Stimulated activated CD8-positive, alpha-beta memory T cell treated with anti-CD3 and anti-CD28 coated beads, Interleukin-15, amount 100 ng/mL, for 24 hours (primary cell): ENCODE measurements around the gene JAG2.

ENCODE experiments used
- DNase-seq: peaks from one replicate; pipeline ENCODE4 v3.0.0-alpha.2; 2020; ENCODE audit warnings: low read depth

The JAG2 gene

DNA sequence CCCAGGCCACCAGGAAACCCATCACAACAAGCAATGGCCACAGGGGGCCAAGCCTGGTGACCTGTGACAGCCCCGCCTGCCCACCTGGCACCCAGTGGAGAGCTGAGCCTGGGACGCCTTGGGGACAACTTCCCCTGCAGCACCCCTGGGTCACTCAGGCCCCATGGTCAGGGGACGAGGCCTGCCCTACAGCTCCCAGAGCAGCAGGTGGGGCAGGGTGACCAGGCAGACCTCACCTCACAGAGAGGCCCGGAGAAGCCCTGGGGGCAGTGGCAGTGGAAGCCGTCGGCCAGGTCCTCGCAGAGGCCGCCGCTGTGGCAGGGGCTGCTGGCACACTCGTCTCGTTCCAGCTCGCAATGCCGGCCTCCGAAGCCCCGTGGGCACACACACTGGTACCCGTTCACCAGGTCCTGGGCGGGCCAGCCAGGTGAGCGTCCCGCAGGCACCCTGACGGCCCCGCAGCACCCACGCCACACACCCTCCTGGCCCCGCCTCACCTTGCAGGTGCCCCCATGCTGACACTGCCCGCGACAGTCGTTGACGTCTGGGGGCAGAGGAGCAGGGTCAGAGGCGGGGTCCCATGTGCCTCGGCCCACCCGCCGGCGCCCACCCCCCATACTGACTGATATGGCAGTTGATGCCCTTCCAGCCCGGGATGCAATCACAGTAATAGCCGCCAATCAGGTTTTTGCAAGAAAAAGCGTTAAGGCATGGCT lies 18.1 kb downstream of the JAG2 start:
- DNase-seq, result no peak

DNA sequence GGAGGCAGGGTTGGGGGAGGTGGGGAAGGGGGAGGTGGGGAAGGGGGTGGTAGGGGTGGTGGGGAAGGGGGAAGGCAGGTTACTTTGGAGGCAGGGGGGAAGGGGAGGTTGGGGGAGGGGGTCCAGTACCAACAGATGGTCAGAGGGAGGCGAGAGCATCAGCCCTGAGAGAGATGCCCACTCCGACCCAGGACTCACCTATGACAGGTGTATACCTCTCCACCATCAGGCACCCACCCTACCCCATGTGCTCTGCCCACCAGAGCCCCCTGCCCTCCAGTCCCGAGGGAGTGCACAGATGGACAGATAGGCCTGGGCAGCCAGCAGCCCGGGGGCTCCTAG lies 18.6 kb downstream of the JAG2 start:
- no peak for DNase-seq

DNA sequence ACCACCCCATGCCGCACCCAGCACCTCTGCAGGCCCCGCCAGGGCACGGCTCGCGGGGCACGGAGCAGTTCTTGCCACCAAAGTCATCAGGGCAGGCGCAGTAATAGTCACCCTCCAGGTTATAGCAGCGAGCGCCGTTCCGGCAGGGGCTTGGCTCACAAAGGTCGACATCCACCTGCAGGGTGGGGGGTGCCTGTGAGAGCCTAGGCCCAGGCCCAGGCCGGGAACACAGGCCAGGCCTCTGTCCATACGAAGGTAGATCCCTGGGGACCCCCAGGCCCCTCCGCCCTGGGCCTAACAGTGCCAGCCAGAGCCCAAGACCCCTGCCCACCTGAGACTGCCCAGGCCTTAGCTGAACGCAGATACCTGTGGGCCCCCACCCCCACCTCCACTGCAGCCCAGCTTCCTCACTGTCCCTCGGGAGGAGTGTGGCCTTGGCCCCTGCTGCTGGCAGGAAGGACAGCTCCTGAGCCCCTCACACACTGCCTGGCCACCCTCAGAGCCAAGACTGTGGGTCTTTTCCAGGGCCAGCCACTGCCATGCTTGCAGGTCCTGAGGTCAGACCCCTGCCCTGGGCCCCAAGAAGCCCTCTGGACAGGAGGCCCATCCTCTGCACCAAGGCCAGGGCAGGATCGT lies 19.3 kb downstream of the JAG2 start:
- no peak for DNase-seq

DNA sequence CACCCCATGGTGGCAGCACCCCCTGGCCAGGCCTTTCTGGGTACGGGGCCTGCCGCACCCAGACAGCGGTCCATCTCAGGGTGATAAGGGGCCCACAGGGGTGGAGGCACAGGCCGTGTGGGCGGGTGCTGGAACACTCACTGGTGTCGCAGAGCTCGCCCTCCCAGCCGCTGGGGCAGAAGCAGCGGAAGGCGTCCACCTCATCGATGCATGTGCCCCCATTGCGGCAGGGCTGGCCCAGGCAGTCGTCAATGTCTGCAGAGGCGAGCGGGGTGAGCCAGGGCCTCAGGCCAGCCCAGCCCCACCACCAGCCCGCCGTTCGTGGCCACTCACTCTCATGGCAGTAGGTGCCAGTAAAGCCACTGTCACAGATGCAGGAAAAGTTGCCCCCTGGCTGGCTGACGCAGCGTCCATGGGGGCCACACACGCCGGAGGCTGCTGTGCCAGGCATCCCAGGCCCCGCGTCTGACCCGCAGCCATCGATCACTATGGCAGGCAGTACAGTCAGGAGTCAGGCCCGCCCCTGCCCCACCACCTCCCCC lies 19.9 kb downstream of the JAG2 start:
- no peak for DNase-seq

DNA sequence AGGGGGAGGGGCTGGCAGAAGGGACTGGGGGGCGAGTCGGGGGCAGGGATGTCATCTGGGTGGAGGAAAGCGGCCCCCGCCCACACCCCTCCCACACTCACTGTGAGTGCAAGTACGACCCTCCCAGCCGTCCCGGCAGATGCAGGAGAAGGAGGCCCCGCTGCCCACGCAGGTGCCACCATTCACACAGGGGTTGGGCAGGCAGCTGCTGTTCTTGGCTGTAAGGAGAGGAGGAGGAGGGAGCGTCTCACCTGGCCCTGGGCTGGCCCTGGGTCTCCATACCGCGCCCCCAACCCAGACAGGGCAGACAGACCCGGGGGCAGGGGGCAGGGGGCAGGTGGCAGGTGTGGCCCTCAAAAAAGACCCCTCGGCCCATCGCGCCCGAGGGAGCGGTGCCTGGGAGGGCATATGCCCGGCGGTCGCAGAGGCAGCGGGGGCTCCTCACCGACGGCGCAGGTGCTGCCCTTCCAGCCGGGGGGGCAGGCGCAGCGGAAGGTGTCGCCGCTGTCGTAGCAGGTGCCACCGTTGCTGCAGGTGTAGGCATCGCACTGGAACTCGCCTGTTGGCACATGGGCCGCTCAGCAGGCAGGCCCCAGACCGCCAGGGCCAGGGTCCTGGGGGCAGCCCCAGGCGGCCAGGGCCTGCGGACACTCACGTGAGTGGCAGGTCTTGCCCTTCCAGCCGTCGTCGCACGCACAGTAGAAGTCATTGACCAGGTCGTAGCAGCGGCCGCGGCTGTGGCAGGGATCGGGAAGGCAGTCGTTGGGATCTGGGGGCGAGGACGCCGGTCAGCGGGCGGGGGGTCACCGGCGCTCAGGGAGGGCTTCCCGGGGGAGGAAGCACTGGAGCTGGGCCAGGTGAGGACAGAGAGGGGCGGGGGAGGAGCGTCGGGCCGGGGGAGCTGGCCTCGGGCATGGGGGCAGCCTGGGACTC lies 20.6 kb downstream of the JAG2 start:
- DNase-seq, result no peak

DNA sequence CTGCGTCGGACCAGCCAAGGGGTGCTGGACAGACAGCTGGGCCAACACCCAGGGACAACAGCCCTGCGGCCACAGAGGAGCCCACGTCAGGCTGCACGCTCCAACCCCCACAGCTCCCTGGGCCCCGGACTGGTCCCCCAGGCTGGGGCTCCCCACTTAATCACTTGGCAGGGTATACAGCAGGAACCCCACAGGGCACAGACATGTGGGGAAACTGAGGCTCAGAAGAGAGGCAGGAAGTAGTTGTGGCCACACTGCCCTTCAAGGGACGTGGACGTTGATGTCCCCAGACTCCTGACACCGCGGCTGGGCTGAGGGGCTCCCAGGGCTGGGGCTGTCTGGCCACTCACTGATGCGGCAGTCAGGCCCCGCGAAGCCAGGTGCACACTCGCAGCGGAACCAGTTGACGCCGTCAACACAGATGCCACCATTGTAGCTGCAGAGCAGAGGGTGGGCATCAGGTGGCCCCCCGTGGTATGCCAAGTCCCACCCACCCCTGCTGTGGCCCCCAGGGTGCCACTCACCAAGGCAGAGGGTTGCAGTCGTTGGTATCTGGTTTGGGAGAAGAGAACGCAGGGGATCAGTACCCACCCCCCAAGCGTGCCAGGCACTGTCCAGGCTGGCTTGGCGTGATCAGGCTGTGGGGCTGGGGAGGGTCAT lies 21.5 kb downstream of the JAG2 start:
- DNase-seq, result no peak

DNA sequence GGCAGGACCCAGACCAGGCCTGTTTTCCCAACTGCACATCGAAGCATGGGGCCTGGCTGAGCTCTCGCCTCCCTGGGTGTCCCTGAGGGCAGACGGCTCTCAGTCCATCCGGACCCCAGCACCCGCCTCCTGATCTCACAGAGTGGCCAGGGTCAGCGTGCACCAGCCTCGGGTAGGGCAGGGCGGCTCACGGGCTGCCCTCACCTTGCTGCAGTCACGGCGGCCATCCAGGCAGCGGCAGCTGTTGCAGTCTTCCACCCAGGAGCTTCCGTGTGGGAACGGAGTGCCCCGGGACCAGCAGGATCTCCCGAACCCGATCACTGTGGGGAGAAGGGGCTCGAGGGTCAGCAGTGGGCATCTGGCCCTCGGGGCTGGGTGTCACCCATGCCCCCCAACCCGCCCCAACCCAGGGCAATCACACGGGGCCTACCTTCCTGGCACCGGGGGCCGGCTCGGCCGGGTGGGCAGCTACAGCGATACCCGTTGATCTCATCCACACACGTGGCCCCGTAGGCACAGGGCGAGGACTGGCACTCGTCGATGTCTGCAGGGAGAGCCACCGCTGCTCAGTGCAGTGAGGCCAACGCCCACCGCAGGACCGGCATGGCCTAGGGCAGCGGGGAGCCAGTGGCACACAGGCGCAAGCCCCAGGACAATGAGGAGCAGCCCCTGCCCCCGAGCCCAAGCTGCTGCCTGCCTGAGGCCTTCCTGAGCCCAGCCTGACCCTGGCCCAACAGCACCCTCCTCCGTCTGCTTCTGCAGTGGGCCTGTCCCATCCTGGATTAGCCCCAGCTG lies 22.2 kb downstream of the JAG2 start:
- DNase-seq, result no peak

DNA sequence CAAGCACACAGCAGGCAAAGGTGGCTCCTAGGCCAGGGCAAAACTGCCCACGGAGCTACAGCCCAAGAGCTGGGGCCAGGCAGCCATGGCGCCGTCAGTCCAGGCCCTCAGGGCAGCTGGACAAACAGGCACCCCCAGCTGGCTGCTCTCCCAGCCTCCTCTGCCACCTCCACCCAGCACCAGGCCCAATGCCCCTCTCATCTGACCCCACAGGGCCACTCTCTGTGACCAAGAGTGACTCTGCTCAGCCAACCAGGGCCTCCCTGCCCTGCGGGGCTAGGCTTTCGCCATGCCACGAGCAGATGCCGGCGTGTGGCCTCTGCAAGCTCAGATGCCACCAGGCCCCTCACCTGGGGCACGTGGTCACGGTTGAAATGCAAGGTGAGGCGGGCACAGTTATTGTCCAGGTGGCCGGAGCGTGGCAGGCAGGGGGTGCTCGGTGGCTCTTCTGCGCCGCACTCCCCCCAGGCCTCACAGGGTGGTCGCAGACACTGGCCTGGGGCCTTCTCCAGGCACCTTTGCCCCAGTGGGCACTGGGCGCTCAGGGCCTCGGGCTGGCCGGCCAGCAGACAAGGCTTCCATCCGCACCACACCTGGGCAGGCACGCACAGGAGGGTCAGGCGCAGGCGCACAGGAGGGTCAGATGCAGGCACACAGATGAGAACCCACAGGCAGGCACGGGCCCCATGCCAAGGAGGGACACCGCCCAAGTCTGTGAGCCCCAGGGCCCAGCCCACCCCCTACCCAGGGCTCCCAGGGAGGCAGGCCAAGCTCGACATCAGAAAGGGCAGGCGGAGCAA lies 23.0 kb downstream of the JAG2 start:
- DNase-seq, result no peak

DNA sequence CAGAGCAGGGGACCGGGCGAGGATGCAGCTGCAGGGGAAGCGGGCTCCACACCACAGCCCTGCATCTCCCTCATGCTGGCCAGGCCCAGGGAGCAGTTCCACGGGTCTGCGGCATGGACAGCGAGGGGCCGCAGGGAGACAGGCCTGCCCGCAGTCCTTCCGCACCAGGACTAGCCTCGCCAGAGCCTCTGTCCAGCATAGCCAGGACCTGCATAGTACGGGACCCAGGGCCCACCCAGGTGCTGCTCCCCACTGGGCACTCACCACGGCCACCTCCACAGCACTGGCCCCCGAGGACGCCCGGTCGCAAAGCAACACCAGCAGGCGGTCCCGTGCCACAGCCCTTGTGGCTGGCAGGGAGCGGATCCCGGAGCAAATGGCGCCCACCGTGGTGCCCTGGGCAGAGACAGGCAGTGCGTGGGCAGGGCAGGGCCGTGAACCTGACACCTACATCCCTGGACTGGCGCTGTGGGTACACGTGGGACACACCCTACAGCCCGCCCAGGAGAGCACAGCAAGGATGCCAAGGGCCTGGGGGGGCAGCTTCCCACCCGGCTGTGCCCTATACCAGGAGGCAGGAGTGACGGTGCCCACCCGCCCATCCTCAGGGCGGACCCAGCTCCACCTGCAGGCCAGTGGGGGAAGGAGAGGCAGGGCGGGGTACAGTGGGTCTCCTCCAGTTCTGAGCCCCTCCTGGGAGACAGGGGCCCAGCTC lies 23.8 kb downstream of the JAG2 start:
- DNase-seq, result no peak

DNA sequence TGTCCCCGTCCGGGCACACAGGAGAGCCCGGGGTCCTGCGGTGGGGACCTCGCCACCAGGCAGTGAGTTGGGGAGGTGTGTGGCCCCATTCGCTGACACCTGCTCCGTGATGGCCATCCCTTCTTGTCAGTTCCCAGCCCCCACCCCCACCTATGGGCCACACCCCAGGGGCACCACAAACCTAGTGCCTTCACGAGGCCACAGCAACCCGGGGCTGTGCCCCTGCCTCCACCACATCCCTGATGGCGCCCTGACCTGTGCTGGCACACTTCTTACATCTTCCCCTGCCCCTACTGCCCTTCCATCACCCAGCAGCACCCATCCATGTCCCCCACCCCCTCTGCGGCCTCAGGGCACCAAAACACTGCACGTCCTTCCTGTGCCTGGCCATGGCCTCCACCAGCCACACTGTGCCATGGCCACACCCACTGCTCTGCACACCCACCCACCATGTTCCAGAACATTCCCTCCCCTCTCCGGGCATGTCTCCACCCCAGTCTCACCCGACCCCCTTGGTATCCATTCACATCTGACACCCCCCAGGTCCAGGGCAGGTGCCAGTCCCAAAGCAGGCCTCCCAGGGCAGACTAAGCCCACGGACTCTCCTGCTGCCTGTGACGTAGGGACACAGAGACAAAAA lies 24.4 kb downstream of the JAG2 start:
- no peak for DNase-seq

DNA sequence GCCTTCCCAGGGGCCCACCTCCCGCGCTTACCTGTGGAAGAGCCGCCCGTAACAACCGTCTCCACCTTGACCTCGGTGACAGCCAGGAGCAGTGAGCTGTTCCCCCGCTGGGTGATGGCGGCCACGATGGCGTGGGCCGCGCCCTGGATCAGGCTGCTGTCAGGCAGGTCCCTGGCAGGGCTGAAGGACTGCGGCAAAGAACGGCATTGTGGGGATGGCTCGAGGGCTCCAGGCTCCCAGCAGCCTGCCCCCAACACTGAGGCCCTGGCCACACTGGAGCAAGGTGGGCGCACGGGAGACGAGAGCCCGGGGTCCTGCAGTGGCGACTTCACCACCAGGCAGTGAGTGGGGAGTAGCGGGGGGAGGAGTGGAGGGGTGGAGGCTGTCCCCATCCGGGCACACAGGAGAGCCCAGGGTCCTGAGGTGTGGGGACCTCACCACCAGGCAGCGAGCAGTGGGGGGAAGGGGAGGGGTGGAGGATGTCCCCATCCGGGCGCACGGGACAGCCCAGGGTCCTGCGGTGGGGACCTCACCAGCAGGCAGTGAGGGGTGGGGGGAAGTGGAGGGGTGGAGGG lies 25.0 kb downstream of the JAG2 start:
- no peak for DNase-seq

DNA sequence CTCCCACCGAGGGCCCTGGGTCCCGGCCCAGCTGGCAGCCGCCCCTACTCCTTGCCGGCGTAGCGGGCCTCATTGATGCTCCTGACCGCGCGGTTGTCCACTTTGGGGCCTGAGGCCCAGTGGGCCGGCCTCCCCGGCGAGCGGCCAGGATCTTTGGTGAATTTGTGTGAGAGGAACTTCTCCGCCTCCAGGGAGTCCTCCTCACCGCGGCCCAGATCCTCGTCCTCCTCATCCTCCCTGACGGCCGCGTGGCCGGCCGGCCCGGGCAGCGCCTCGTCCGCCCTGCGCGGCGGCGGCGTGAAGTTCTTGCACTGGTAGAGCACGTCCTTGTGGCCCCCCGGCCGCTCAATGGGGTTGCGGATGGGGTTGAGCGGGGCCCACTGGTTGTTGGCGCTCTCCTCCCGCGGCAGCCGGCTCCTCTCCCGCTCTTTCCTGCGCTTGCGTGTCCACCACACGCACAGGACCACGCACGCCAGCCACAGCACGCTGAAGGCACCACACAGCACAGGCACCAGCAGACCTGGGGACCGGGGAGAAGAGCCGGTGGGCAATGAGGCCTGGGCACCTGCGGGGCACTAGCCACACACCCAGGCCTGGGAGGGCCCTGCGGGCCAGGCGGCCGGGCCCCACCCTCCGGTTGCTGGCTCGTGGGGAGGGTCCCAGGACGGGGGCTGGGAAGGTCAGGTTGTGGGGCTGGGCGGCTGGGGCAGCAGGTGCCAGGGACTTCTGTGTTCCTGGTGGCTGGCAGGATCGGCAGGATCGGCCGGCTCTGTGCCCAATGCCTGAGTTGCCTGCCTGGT lies 25.7 kb downstream of the JAG2 start:
- DNase-seq, result no peak

DNA sequence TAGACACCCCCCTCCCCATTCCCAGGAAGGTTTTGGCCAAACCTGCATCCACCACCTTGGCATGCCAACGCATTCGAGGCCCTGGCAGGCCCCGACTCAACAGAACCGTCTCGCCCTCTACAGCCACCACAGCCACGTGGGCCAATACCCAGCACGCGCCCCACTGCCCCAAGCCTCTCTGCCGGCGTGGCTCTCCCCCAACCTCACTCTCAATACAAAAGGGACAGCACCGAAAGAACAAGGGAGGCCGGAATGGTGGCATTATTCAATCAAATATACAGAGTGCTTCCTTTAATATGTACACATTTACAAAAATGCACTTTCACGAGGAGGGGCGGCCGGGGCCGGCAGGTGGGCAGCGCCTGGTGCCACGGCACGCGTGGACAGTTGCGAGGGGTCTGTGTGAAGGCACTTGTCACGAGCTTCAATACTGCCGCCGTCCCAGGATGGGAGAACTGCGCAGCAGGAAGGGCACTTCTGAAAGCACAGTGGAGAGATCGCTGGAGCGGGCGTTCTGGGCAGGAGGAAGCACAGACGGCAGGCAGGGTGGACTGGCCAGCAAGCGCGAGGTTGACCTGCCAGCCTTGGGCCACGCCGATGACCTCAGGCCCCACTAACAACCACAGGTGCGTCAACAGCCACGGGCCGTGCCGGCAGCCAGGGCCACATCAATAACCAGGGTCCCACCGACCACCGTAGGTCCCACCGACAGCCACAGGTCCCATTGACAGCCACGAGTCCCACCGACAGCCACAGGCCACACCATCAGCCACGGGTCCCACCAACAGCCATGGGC lies 26.9 kb downstream of the JAG2 start:
- DNase-seq, result no peak

DNA sequence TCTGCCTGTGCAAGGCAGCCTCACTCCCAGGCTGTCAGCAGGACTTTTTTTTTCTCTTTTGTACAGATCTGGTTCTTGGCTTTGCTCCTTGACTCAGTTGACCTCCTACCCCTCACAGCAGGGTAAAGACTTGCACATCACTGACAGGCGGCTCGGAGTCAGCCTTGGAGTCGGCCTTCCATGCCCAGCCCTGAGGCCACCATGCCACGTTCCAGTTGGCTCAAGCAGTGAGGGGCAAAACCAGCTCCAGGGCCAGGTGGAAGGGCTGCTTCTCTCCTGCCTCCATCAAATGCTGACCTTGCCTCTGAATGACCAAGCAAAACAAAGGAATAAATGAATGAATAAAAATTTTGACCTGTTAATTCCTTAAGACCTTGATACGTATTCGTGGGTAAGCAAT lies 27.6 kb downstream of the JAG2 start:
- no peak for DNase-seq

DNA sequence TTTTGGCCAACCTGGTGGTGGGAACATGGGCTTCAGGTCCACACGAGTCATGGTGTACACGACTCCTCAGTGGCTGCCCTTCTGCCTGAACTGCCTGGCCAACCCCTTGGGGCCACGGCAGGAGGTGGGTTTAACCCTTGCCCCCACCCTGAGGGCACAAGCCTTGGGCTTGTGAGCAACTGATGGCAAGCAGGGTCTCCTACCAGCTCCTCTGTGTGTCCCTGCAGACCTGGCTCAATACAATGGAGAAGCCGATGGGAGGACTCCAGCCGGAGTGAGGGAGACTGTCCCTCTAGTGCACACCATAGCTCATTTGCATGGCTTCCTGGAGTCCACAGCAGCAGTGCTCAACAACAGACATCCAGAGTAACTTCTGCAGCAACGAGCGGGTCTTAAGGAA lies 28.0 kb downstream of the JAG2 start:
- no peak for DNase-seq

DNA sequence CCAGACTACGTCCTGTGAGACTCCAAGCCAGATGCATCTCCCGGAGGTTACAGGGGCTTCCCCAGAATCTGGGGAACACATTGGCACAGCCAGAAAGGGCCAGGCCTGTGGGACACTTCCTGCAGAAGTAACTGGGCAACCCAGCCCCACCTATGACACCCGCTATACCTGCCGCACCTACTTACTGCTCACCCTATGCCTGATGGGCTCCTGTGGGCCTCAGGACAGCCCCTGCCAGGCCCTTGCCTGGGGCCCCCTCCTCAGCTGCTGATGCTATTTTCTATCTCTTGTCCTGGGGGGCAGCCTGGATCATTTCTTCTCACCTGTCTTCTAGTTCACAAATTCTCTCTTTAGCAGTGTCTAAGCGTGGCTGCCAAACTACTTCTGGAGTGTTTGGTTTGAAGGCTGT lies 28.7 kb downstream of the JAG2 start:
- DNase-seq, result no peak

DNA sequence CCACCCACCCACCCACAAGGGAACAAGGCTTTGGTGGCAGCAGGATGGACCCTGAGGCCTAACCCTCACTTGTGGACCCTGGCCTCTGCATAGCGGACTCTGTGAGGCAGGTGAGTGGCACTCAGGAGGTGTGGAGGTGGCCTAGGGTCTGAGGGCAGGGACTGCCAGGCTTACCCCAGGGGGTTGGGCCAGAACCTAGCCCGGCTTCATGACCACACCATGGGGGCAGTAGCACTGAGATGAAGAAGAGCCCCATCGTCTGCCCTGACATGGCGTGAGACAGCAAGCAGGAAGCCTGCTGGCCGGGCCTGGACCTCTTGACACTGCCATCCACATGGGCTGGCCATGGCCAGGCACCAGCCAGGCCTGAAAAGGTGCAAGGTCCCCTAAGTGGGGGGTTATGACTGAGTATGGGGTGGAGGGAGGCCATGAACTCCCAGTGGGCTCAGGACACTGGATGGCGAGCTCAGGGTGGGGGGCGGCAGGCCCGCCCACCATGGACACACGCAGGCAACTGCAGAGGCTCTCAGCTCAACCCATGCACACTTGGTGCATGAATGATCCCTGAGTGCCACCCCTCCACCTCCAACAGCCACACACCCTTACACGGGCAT lies 29.3 kb downstream of the JAG2 start:
- no peak for DNase-seq
